Stimulated activated CD8-positive, alpha-beta memory T cell treated with anti-CD3 and anti-CD28 coated beads, Interleukin-4, amount 100 ng/mL, for 4 hours (primary cell): ENCODE data around the gene NAT16.
"Not testable (repeated sequence)": the region's sequence is repeated elsewhere in the genome, so short reads cannot be mapped to it uniquely, and the experiment has no call there.

Experiments used
- DNase-seq, 2 donors: peaks; one replicate each; pipeline ENCODE4 v3.0.0-alpha.2; 2020; ENCODE audit warnings: low read depth in 2 of 2, low spot score in 1 of 2

Gene NAT16

DNA sequence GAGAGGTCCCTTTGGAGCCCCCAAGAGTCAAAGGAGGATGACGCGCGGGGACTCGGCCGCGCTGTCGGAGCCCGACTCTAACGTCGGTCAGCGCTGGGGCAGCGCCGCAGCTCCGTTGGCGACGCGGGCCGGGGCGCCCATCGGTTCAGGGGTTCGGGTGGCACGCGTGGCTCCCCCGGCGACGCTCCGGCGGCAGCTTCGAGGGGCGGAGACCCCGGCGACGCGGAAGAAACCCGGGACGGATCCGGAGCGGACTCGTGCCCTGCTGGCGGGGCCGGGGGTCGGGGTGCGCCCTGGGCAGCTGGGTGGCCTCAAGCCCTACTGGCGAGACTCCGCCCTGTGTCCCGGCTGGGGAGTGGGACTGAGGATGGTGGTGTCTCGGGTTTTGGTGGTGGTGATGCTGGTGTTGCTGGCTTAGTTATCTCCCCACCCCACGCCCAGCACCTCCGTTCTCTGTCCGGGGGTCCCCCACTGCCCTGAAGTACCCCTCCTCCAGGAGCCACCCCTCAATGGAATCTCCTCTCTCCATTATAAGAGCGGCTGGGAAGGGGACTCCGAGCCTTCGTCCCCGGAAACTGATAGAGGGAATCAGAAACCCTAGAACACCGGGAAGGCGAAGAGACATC is at the start of gene NAT16:
Gene NAT16, minus strand, starts transcription at position 164 of the 626 bp plus-strand sequence. CDS start 5,486 bp downstream, outside the sequence.
- DNase-seq = no peak

DNA sequence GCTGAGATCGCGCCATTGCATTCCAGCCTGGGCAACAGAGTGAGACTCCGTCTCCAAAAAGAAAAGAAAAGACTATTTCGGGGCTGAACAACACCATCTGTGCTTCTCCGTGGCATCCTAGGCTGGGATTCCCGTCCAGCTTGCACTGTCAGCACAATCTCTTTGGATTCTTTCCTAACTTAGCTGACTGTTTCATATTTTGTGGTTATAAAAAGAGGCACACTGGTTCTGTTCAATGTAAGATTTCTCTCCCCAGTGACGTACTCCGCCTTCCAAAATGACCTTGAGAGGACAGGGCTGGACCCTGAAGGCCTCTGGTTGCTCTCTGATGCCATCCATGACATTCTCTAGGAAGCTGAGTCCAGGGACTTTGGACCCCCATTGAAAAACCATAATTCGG is 46.6 kb upstream of the NAT16 start:
- no peak for DNase-seq

DNA sequence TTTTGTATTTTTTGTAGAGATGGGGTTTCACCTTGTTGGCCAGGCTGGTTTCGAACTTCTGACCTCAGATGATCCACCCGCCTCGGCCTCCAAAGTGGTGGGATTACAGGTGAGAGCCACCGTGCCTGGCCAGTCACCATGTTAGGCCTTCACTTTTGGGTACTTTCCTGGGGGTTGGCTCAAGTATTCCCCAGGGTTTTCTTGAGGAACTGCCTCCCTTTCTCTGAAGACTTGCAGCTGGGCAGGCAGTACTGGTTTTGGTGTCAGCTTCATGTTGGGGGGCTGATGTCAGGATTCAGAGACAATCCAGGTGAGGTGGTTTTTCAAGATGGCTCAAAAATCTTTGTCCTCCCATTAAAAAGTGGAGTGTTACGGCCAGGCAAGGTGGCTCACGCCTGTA is 45.6 kb upstream of the NAT16 start:
- no peak for DNase-seq

DNA sequence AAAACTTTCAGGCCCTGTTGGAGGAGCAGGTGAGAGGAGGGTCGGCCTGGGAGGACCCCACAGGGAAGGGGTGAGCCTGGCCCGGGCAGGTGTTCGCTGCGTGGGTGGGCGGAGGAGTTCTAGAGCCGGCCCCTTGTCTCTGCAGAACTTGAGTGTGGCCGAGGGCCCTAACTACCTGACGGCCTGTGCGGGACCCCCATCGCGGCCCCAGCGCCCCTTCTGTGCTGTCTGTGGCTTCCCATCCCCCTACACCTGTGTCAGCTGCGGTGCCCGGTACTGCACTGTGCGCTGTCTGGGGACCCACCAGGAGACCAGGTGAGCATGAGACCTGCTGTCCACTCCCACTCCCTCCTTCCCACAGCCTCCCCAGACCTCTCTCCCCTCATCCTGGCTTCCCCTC is 43.4 kb upstream of the NAT16 start:
- no peak for DNase-seq

DNA sequence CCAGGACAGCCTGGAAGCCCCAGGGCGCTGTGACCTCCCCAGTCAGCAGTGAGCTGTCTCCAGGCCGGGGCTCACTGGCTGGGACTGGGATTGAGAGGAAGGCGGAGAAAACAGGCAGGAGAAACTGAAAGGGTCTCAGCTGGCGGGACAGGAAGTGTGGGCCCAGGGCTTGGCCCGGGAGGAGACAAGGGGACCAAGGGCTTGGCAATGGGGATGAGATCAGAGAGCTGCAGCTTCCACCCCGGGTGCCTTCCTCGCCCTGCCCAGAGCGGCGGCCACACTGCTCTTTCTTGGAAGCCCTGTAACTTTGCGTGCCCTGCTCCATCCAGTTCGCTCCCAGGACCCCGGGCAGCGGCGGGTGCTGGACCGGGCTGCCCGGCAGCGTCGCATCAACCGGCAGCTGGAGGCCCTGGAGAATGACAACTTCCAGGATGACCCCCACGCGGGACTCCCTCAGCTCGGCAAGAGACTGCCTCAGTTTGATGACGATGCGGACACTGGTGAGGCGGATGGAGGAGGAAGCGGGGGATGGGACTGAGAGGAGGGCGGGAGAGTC is 42.3 kb upstream of the NAT16 start:
- no peak for DNase-seq

DNA sequence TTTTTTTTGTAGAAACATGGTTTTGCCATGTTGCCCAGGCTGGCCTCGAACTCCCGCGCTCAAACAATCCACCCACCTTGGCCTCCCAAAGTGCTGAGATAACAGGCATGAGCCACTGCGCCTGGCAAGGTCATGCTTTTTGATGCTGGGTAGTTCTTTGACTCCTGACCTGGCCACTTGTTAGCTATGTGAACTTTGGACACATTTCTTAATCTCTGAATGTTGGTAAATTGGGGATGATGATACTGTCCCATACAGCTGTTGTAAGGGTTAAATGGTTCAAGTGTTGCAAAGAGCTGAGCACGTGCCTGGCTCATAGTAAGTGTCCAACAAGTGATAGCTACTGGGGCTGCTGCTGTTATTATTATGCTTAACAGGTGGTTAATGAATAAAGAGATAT is 40.2 kb upstream of the NAT16 start:
- DNase-seq = no peak

DNA sequence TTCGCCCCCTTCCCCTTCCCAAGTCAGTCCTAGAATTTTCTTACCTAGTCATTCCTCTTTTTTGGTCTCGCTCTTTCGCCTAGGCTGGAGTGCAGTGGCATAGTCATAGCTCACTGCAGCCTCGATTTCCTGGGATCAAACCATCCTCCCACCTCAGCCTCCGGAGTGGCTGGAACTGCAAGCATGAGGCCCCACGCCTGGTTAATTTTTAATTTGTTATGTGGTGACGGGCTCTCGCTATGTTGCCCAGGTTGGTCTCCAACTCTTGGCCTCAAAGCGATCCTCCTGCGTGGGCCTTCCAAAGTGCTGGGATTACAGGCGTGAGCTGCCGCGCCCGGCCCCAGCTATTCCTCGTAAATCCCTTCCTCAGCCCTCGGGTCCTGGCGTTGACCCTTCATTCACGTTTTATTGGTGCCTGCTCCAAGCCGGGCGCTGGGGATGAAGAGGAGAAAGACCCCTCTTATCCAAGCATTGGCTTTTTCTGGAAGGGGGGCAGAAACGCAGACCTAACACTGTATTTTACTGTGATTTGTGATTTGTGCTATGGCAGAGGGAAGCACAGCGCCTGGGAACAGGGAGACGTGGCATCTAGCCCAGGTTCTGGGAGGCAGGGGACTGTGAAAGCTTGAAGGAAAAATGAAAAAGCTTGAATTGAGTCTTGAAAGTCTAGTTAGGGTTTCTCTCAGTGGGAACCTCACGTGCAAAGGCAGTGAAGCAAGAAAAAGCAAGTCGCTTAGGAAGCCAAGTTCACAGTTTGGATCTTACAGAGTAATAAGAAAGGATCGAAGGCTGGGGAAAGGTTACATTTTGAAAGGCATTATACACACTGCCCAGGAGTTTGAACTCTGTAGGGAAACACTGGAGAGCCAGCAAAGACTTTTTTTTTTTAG is 38.4 kb upstream of the NAT16 start:
- DNase-seq = no peak

DNA sequence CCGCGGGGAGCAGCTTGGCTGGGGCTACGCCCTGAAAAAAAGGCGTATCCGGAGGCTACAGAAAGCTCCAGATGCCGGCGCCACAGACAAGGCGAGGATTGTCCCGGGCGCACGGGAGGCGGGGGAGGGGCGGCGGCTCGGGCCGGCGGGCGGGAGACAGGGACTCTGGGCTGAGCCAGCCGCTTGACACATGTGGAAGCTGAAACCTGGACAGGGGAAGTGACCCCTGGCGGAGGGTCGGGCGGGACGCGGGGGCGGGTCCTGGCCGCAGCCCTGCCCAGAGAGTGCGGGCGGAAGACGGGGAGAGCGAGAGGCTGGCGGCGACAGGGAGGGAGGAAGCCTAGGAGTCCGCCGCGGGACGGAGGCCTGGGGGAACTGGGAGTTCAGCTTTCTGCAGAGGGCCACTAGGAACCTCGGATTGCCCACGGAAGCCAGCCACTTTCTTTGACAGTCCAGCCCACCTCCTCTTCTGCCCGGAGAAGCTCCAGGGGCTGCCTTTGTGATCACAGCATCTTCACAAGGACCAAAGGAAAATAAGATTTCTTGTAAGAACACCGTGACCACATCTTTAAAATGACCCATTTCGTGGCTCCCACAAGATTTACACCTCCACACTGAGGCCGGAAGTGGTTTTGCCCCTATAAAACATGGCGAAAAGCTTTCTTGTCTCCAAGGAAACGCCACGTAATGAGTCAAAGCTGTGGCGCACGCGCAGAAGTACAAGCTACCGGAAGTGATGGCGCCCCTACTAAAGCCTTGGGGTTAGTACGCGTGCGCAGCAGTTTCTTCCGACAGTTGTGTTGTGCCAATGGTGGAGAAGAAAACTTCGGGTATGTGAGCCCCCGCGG is 37.5 kb upstream of the NAT16 start, which contains the start of the genes PLOD3 and ZNHIT1:
Gene PLOD3, minus strand, starts transcription at position 194 of the 848 bp plus-strand sequence. CDS start 307 bp downstream, outside the sequence.
Gene ZNHIT1, plus strand, starts transcription at position 778 of the 848 bp plus-strand sequence. Its CDS starts 31 bp downstream, at position 809.
- DNase-seq = peak; percentile 92 to 95

DNA sequence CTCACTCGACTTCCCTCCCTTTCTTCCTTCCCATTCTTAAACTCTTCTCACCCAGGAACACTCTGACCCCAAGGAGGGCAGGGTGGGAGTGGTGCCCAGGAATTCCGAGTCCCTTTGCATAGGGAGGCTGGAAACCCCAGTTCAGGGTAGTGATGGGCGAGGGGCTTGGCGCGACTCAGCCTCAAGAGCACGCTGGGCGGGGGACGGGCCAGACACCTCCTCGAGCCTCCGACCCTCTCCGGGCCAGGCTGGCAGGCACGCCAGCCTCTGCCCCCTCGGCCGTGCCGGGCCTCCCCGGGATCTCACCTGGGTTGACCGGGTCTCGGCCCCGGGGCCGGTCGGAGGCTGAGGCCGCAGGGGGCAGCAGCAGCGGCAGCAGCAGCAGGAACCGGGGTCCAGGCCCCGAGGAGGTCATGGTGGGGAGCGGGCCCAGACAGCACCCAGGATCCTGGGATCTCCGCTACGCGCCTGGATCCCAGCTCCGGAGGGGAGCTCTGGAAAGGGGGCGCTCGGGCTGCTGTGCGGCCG is 36.8 kb upstream of the NAT16 start:
- DNase-seq = no peak

DNA sequence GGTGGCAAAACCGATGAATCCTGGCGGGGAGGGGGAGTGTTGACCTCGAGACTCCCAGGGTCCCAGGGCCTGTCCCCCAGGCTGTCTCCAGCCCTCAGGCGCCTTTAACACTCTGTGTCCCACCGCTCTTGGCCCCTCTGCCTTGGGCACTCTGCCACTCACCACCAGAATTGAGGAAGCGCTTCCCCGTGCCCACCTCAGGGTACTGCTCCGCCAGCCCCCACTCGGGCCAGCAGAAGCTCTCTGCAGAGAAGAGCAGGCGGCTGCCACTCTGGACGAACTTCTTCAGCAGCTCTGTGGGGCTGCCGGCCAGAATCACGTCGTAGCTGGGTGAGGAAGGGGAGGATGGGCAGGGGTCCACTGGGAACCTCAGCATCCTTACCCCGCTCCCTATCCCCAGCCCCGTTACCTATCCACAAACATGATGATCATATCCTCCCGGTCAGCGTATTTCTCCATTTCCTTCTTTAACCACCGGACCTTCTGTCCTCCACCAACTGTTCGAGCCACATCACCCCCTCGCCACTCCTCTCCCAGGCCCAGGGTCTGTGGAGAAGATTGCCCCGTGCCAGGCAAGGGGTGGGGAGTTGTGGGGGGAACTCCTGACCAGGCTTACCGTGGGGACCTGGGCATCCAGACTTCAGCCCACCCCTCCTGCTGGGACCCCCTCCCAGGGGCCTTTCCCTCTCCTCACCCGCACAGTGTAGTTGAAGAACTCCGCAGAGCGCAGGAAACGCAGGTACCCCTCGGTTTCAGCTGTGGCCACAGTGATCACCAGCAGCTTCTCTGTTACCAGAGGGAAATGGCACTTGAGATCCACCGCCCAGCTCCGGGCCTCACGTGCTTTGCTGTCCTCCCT is 36.1 kb upstream of the NAT16 start:
- DNase-seq = no peak

DNA sequence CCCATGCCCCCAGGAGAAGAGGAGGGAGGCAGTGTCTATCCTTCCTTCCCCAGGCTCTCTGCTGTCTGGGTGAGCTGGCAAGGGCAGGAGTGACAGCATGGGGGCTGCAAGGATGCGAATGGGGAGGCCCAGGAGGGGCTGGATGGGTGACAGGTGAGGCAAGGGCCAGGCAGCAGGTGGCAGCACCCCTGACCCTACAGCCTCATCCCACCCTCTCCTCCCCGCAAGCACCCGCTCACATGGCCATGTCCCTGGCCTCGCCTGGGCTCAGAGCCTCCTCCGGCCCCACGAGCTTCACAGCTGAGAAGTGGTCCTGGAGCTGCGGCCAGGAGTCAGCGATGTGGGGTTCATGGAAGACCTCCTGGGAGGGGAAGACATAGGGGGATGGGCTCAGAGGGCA is 31.9 kb upstream of the NAT16 start:
- no peak for DNase-seq

DNA sequence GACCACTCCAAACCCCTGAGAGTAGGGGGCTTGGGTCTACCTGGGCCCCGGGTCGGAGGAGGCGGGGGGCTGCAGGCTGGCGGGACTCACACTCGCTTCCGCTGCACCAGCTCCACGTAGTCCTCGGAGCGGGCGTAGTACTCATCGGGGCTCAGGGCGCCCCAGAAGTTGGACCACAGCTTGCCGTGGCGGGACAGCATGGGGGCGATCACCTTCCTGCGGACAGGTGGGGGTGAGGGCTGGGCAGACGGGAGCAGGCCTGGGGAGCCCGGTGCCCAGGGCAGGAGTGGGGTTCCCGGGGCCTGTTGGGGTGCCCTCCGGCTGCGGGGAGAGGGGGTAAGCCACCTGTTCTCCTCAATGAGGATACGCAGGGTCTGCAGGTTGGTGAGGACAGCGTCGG is 31.4 kb upstream of the NAT16 start:
- DNase-seq = no peak

DNA sequence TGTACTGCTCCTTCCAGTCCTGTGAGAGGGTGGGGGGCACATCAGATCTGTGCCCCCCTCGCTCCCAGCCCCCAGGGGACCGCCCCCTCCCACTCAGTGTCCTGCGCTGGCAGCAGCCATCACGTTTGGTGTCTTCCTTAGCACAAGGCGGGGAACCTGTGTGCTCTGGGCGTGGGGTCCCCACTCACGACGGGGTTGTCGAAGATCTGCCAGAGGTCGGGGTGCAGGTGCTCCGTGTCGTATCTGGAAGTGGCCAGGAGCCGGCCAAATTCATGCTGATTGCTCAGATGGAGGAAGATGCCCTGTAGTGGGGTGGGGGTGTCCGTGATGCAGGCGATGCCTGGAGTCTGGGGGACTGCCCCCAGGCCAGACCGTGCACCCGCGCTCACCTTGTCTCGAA is 30.1 kb upstream of the NAT16 start:
- no peak for DNase-seq

DNA sequence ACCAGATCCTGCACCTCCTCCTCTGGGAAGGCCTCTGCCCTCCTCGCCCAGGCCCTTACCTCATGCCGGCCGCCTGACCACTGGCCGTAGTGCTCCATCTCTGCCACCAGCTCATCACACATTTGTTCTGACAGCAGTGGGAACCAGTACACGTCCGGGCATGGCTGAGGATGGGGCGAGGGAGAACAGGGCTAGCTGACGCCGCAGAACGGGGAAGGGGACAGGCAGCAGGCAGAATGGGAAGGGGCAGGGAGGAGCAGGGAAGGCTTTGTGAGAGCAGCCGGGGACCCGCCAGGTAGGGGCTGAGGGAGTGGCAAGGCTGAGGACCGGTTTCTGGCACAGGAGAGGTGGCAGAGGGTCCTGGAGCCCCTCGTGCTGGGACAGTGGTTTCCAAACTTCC is 28.7 kb upstream of the NAT16 start:
- DNase-seq = no peak

DNA sequence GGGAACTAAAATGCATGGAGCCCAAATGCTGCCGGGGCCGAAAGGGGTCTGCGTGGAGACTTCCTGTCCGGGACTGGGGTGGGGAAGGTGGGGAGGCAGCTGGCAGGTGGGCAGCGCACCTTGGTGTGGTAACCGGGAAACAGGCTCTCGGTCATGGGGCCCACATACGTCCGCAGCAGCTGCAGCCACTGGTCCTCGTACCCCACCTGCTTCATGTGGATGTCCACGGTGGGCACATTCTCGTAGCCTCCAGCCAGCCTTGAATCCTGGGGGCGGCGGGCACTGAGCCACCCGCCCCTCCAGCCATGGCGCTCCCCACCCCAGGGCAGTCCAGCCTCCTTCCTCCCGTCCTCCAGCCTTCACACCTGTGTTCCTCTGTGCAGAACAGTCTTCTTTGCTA is 27.4 kb upstream of the NAT16 start:
- no peak for DNase-seq

DNA sequence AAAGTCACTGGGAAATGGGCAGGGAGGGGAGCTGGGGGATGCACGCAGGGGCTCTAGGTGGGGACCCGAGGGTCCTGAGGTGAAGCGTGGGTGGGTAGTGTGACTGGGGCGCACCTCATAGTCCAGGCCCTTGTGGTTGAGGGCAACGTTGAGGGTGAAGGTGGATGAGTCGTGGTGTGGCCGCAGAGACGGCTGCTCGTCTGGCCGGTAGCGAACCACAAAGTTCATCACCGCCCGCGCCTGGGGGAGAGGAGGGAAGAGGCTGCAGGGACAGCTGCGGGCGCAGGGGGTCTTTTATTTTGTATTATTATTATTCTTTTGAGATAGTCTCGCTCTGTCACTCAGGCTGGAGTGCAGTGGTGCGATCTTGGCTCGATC is 26.6 kb upstream of the NAT16 start:
- DNase-seq = no peak

DNA sequence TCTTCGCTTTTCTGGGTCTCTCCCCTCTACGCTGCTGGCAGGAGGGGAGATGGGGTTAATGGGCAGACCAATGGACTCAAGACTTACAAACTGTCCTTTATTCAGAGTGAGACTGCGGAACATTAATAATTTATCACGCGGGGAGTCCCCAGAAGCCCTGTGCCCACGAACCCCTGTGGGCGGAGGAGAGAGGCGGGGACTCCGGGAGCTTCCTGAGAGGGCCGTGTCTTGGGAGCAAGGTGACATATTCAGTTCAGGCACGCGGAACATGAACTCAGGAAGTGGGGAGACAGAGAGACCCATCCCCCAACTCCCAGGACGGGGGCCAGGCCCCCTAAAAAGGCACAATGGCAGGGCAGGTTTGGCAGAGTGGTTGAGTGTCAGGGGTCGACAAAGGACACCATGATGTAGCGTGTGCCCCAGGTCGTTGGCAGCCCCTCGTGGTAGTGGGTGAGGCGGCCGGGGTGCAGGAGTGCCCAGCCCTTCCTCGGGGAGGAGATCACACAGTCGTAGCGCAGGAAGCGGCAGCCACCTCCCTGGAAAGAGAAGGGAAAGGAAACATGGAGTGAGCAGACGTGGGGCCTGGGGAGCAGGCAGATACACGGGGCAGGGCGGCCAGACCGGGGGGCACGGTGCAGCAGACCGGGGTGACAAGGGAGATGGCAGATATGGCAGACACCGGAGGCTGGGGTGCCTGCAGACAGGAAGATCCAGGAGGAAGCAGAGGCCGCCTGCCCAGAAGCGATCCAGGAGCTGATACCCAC is 26.0 kb upstream of the NAT16 start:
- DNase-seq = no peak

DNA sequence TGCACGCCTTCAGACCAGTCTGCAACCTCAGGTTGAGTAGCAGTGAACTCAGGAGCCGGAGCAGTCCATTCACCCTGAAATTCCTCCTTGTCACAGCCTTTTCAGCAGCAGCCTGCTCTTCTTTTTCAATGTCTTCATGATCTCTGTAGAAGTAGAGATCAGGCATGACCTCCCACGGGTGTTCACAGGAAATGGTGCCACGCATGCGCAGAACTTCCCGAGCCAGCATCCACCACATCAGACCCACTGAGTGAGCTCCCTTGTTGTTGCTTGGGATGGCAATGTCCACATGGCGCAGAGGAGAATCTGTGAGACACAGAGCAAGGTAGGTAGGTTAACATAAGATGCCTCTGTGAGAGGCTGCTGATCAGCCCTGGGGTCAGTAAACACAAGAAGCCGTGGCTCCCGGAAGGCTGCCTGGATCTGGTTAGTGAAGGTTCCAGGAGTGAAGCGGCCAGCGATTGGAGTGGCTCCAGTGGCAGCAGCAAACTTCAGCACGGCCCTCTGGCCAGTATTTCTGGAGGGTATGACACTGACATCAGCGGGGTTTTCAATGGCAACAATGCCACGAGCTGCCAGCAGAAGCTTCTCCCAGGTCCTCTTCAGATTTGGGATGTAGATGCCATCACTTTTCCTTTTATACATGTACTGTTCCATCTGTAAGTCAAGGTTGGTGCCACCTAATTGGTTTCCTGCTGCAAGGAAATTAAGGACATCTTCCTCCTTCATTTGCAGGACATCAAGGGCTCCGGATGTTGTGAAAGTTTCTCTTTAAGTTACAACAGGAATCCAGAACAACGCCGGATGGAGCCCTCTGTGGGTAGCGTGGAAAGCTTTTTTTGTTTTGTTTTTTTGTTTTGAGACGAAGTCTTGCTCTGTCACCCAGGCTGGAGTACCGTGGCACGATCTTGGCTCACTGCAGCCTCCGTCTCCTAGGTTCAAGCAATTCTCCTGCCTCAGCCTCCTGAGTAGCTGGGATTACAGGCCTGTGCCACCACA is 23.9 kb upstream of the NAT16 start:
- not testable (repeated sequence) for DNase-seq
